OCI-LY7 (cell line): ENCODE results near the gene EPB41L4A. TPM values are rescaled to one million over a fixed set of nuclear protein-coding genes. Genes with fewer than 3 reads are reported as not detected.

Source experiments
- BruUV-seq: library from RNA; stranded (reverse); fragments of 400-500 nt; replicated peaks from 2 replicates; lab custom pipeline; 2021; lab: Mats Ljungman, UMichigan
- CTCF ChIA-PET: fragments of 300-600 bp; sonication (Branson Sonifier 250); formaldehyde crosslinking; loops from one replicate; lab custom pipeline; 2022; ENCODE audit warnings: antibody characterized with exemption; ENCODE audit not compliant: unreplicated experiment; lab: Charles Lee
- POLR2A ChIA-PET: fragments of 300-600 bp; sonication (Branson Sonifier 250); formaldehyde crosslinking; loops from one replicate; lab custom pipeline; 2022; ENCODE audit warnings: antibody characterized with exemption; lab: Charles Lee
- DNase-seq: peaks from one replicate; pipeline ENCODE4 v3.0.0-alpha.2; 2015; ENCODE audit warnings: low spot score
- H2AFZ ChIP-seq: fragments of 200-600 bp; sonication (generic), shearing (Covaris generic); 2 replicates; pipeline ENCODE4 v1.6.1; 2014; ENCODE audit warnings: mild to moderate bottlenecking, antibody characterized with exemption, low read length, moderate library complexity
- H3K27ac ChIP-seq: fragments of 200-600 bp; sonication (generic); 2 replicates; pipeline ENCODE4 v1.5.1; 2014; ENCODE audit warnings: mixed run types, low read depth, mild to moderate bottlenecking, moderate library complexity, low read length, inconsistent platforms; ENCODE audit not compliant: poor library complexity, severe bottlenecking
- H3K36me3 ChIP-seq: fragments of 200-600 bp; sonication (generic); 2 replicates; pipeline ENCODE4 v1.6.1; 2014; ENCODE audit warnings: mild to moderate bottlenecking, antibody characterized with exemption, low read length, moderate library complexity, mixed read lengths; ENCODE audit not compliant: insufficient read depth
- H3K4me1 ChIP-seq: fragments of 200-600 bp; sonication (generic); 2 replicates; pipeline ENCODE4 v1.5.1; 2014; ENCODE audit warnings: mild to moderate bottlenecking, low read length; ENCODE audit not compliant: insufficient read depth, poor library complexity, severe bottlenecking
- H3K4me2 ChIP-seq: fragments of 200-600 bp; sonication (generic); 2 replicates; pipeline ENCODE4 v1.6.1; 2014; ENCODE audit warnings: mild to moderate bottlenecking, low read length
- H3K4me3 ChIP-seq: fragments of 200-600 bp; sonication (generic); 2 replicates; pipeline ENCODE4 v1.5.1; 2014; ENCODE audit warnings: mild to moderate bottlenecking, low read depth, low read length; ENCODE audit not compliant: poor library complexity, severe bottlenecking
- H3K79me2 ChIP-seq: fragments of 200-600 bp; sonication (generic); 2 replicates; pipeline ENCODE4 v1.6.1; 2016; ENCODE audit warnings: low read depth, mild to moderate bottlenecking, low read length, moderate library complexity, mixed read lengths; ENCODE audit not compliant: insufficient read depth
- H3K9me2 ChIP-seq: fragments of 200-600 bp; sonication (generic); 2 replicates; pipeline ENCODE4 v1.6.1; 2016; ENCODE audit warnings: mild to moderate bottlenecking, low read length, mixed read lengths; ENCODE audit not compliant: insufficient read depth
- H3K9me3 ChIP-seq: fragments of 200-600 bp; sonication (generic); 2 replicates; pipeline ENCODE4 v1.6.1; 2014; ENCODE audit warnings: mild to moderate bottlenecking, mixed run types, low read length, mixed read lengths
- H4K20me1 ChIP-seq: fragments of 200-600 bp; sonication (generic); 2 replicates; pipeline ENCODE4 v1.6.1; 2014; ENCODE audit warnings: mild to moderate bottlenecking, antibody characterized with exemption, low read length, moderate library complexity, mixed read lengths; ENCODE audit not compliant: insufficient read depth
- CTCF ChIP-seq: fragments of 200-600 bp; sonication (generic); conservative IDR thresholded peaks from 2 replicates; pipeline ENCODE4 v1.5.1; 2014; ENCODE audit warnings: mild to moderate bottlenecking, antibody characterized with exemption, low read length, moderate library complexity, mixed read lengths
- EZH2phosphoT487 ChIP-seq: fragments of 200-600 bp; sonication (generic); IDR thresholded peaks from 2 replicates; pipeline ENCODE4 v1.6.1; 2018; ENCODE audit warnings: low read depth, borderline replicate concordance, mild to moderate bottlenecking, mixed run types, antibody characterized with exemption, low read length, moderate library complexity, mixed read lengths
- intact Hi-C: fragments of 100-400 bp; cut with micrococcal nuclease; formaldehyde crosslinking; loops from one replicate; pipeline ENCODE4 v1.10.0; 2022; ENCODE audit not compliant: unreplicated experiment
- total RNA-seq, 2 experiments: library from RNA; depleted of rRNA in 1 of 2; stranded (reverse); fragments of >200 nt in 1 of 2; shearing (Covaris generic) in 1 of 2; gene quantifications; 2 replicates each; pipeline ENCODE4 v1.2.3, GENCODE V29; 2014 to 2022

The EPB41L4A gene
- total RNA-seq, 2 experiments from 2014 or later = 0.03 TPM; not detected in 1

- no peak overlapping the region for H2AFZ ChIP-seq
- no peaks in the 10 kb centered on the region for H3K9me3 ChIP-seq
- no peaks in the 10 kb centered on the region for H3K36me3 ChIP-seq
- intact Hi-C loops = no loop called here
- no peak overlapping the region for H3K4me2 ChIP-seq
- H3K9me2 ChIP-seq = no peaks in the 10 kb centered on the region
- no peaks in the 10 kb centered on the region for H4K20me1 ChIP-seq
- no peaks in the 10 kb centered on the region for H3K4me1 ChIP-seq
- H3K27ac ChIP-seq = no peak overlapping the region
- no peak overlapping the region for H3K4me3 ChIP-seq
- no peak for DNase-seq
- no TSS peak for BruUV-seq
- TF ChIP-seq EZH2phosphoT487 (no peak), CTCF (no peak)
- ChIA-PET CTCF (no interaction called here), POLR2A (interaction anchor here (0.6 to 1.6 kb wide), 2 partner anchors 13 to 17 kb away, joined by 3 read pairs; no protein-coding TSS in a partner anchor)
- no peaks in the 10 kb centered on the region for H3K79me2 ChIP-seq
These were observed 28.8 kb downstream of the EPB41L4A start for GRCh38 chr5:112390327-112390726.

- Histone ChIP-seq H3K79me2 (no peaks in the 10 kb centered on the region), H3K27ac (no peak overlapping the region), H3K36me3 (no peaks in the 10 kb centered on the region), H4K20me1 (no peaks in the 10 kb centered on the region), H3K9me3 (no peaks in the 10 kb centered on the region), H3K4me3 (no peak overlapping the region), H3K4me1 (no peaks in the 10 kb centered on the region), H3K4me2 (no peak overlapping the region), H2AFZ (no peak overlapping the region), H3K9me2 (no peaks in the 10 kb centered on the region)
- BruUV-seq = no TSS peak
- TF ChIP-seq EZH2phosphoT487 = no peak
- no peak for TF ChIP-seq CTCF
- POLR2A ChIA-PET = interaction anchor here (0.7 kb wide), 1 partner anchor 33 kb away, joined by 3 read pairs; no protein-coding TSS in a partner anchor
- no peak for DNase-seq
- intact Hi-C loops = no loop called here
- CTCF ChIA-PET = no interaction called here
These were observed 30.3 kb downstream of the EPB41L4A start for GRCh38 chr5:112388739-112389138.

- no peaks in the 10 kb centered on the region for H4K20me1 ChIP-seq
- ChIA-PET CTCF (interaction anchor here (0.8 kb wide), 1 partner anchor 11 kb away, joined by 3 read pairs; no protein-coding TSS in a partner anchor), POLR2A (interaction anchor here (0.6 kb wide), 1 partner anchor 1848 kb away, joined by 3 read pairs; no protein-coding TSS in a partner anchor)
- H3K4me2 ChIP-seq = no peak overlapping the region
- no peak for DNase-seq
- no peaks in the 10 kb centered on the region for H3K79me2 ChIP-seq
- no peak for TF ChIP-seq EZH2phosphoT487
- TF ChIP-seq CTCF = no peak
- H2AFZ ChIP-seq = no peak overlapping the region
- H3K9me2 ChIP-seq = no peaks in the 10 kb centered on the region
- BruUV-seq = no TSS peak
- no peaks in the 10 kb centered on the region for H3K4me1 ChIP-seq
- H3K36me3 ChIP-seq = no peaks in the 10 kb centered on the region
- H3K9me3 ChIP-seq = no peaks in the 10 kb centered on the region
- H3K4me3 ChIP-seq = no peak overlapping the region
- no peak overlapping the region for H3K27ac ChIP-seq
- intact Hi-C loops = no loop called here
These were observed 31.0 kb downstream of the EPB41L4A start for GRCh38 chr5:112388074-112388473.
